H9 (cell line): ENCODE measurements around the gene EFNA3. TPM values are rescaled to one million over a fixed set of nuclear protein-coding genes. Genes with fewer than 3 reads are reported as not detected.

Experiments
- DNase-seq: peaks from one replicate; pipeline ENCODE4 v3.0.0-alpha.2; 2017
- H2AFZ ChIP-seq: one replicate; pipeline ENCODE4 v1.6.1; 2013; ENCODE audit warnings: mild to moderate bottlenecking, low read length, control low read depth, moderate library complexity
- H2AK5ac ChIP-seq: 2 replicates; pipeline ENCODE4 v1.6.1; 2013; ENCODE audit warnings: low read length, control low read depth, mixed read lengths; ENCODE audit not compliant: insufficient read length
- H2BK120ac ChIP-seq: one replicate; pipeline ENCODE4 v1.6.1; 2013; ENCODE audit warnings: low read depth, mild to moderate bottlenecking, low read length, control low read depth, inconsistent platforms; ENCODE audit not compliant: poor library complexity, severe bottlenecking
- H2BK12ac ChIP-seq: 2 replicates; pipeline ENCODE4 v1.6.1; 2013; ENCODE audit warnings: low read length, control low read depth, mixed read lengths, low read depth; ENCODE audit not compliant: insufficient read length
- H2BK15ac ChIP-seq: 2 replicates; pipeline ENCODE4 v1.6.1; 2013; ENCODE audit warnings: low read depth, low read length, control low read depth
- H2BK20ac ChIP-seq: one replicate; pipeline ENCODE4 v1.6.1; 2013; ENCODE audit warnings: low read depth, mild to moderate bottlenecking, low read length, control low read depth, inconsistent platforms; ENCODE audit not compliant: poor library complexity, severe bottlenecking
- H2BK5ac ChIP-seq: 2 replicates; pipeline ENCODE4 v1.6.1; 2013; ENCODE audit warnings: low read length, control low read depth, mixed read lengths; ENCODE audit not compliant: insufficient read length
- H3K14ac ChIP-seq: 2 replicates; pipeline ENCODE4 v1.6.1; 2013; ENCODE audit warnings: low read length, control low read depth; ENCODE audit not compliant: insufficient read depth
- H3K18ac ChIP-seq: 2 replicates; pipeline ENCODE4 v1.6.1; 2013; ENCODE audit warnings: low read depth, mild to moderate bottlenecking, mixed read lengths, low read length, control low read depth; ENCODE audit not compliant: insufficient read length
- H3K23ac ChIP-seq: 2 replicates; pipeline ENCODE4 v1.6.1; 2013; ENCODE audit warnings: low read length, control low read depth, mixed read lengths, low read depth; ENCODE audit not compliant: insufficient read length
- H3K23me2 ChIP-seq: 2 replicates; pipeline ENCODE4 v1.6.1; 2013; ENCODE audit warnings: low read depth, mild to moderate bottlenecking, mixed read lengths, low read length, control low read depth; ENCODE audit not compliant: insufficient read length, poor library complexity, severe bottlenecking
- H3K27ac ChIP-seq: 2 replicates; pipeline ENCODE4 v1.5.1; 2013; ENCODE audit warnings: low read length, control low read depth, mixed read lengths, low read depth; ENCODE audit not compliant: insufficient read length
- H3K27me3 ChIP-seq: 2 replicates; pipeline ENCODE4 v1.6.1; 2013; ENCODE audit warnings: low read length, control low read depth, inconsistent platforms; ENCODE audit not compliant: insufficient read depth
- H3K4ac ChIP-seq: 2 replicates; pipeline ENCODE4 v1.6.1; 2013; ENCODE audit warnings: low read depth, mild to moderate bottlenecking, control low read depth, inconsistent platforms, low read length, moderate library complexity
- H3K4me1 ChIP-seq: 2 replicates; pipeline ENCODE4 v1.6.1; 2013; ENCODE audit warnings: low read length, control low read depth, inconsistent platforms; ENCODE audit not compliant: insufficient read depth
- H3K4me2 ChIP-seq: 2 replicates; pipeline ENCODE4 v1.6.1; 2013; ENCODE audit warnings: low read length, control low read depth, mixed read lengths; ENCODE audit not compliant: insufficient read length, insufficient read depth
- H3K56ac ChIP-seq: 2 replicates; pipeline ENCODE4 v1.6.1; 2013; ENCODE audit warnings: low read depth, mild to moderate bottlenecking, mixed read lengths, low read length, control low read depth; ENCODE audit not compliant: insufficient read length
- H3K79me1 ChIP-seq: 2 replicates; pipeline ENCODE4 v1.6.1; 2013; ENCODE audit warnings: low read depth, mild to moderate bottlenecking, moderate library complexity, low read length, control low read depth, inconsistent platforms; ENCODE audit not compliant: insufficient read depth, poor library complexity, severe bottlenecking
- H3K79me2 ChIP-seq: 2 replicates; pipeline ENCODE4 v1.6.1; 2013; ENCODE audit warnings: low read length, control low read depth, inconsistent platforms; ENCODE audit not compliant: insufficient read depth
- H3K9ac ChIP-seq: 2 replicates; pipeline ENCODE4 v1.6.1; 2013; ENCODE audit warnings: low read length, control low read depth, mixed read lengths; ENCODE audit not compliant: insufficient read length; ENCODE audit errors: extremely low read depth
- H3K9me3 ChIP-seq: one replicate; pipeline ENCODE4 v1.6.1; 2013; ENCODE audit warnings: low read depth, low read length, inconsistent platforms; ENCODE audit not compliant: control insufficient read depth
- H3T11ph ChIP-seq: one replicate; pipeline ENCODE4 v1.6.1; 2013; ENCODE audit warnings: mild to moderate bottlenecking, low read length, control low read depth, inconsistent platforms
- H4K20me1 ChIP-seq: one replicate; pipeline ENCODE4 v1.6.1; 2013; ENCODE audit not compliant: control insufficient read depth, insufficient read length, insufficient read depth
- H4K5ac ChIP-seq: 2 replicates; pipeline ENCODE4 v1.6.1; 2013; ENCODE audit warnings: low read depth, mild to moderate bottlenecking, mixed read lengths, low read length, control low read depth; ENCODE audit not compliant: insufficient read length
- H4K8ac ChIP-seq: replicated peaks from 2 replicates; pipeline ENCODE4 v1.6.1; 2013; ENCODE audit warnings: low read length, control low read depth, mixed read lengths, low read depth; ENCODE audit not compliant: insufficient read length
- H4K91ac ChIP-seq: 2 replicates; pipeline ENCODE4 v1.6.1; 2013; ENCODE audit warnings: low read depth, mild to moderate bottlenecking, moderate library complexity, mixed read lengths, low read length, control low read depth; ENCODE audit not compliant: insufficient read length
- H3K27ac Mint-ChIP-seq, 3 experiments: 2 replicates in 2 of 3; 3 replicates in 1 of 3; pipeline ENCODE4 v1.8.0; 2020 to 2021; ENCODE audit warnings: mixed read lengths in 3 of 3, mild to moderate bottlenecking in 1 of 3, moderate library complexity in 1 of 3
- H3K27me3 Mint-ChIP-seq: 2 replicates; pipeline ENCODE4 v1.8.0; 2021; ENCODE audit warnings: low read depth, mild to moderate bottlenecking, moderate library complexity, mixed read lengths
- H3K36me3 Mint-ChIP-seq, 3 experiments: 2 replicates in 2 of 3; 3 replicates in 1 of 3; pipeline ENCODE4 v1.8.0; 2020 to 2021; ENCODE audit warnings: low read depth in 3 of 3, mixed read lengths in 3 of 3; ENCODE audit not compliant: insufficient read depth in 1 of 3
- H3K4me1 Mint-ChIP-seq, 2 experiments: 2 replicates each; pipeline ENCODE4 v1.8.0; 2020; ENCODE audit warnings: mixed read lengths in 2 of 2
- H3K4me3 Mint-ChIP-seq, 2 experiments: 2 replicates in 1 of 2; 3 replicates in 1 of 2; pipeline ENCODE4 v1.8.0; 2020 to 2021; ENCODE audit warnings: mild to moderate bottlenecking in 2 of 2, mixed read lengths in 2 of 2, moderate library complexity in 1 of 2
- H3K9me3 Mint-ChIP-seq, 2 experiments: 2 replicates in 1 of 2; 3 replicates in 1 of 2; pipeline ENCODE4 v1.8.0; 2020; ENCODE audit warnings: mild to moderate bottlenecking in 2 of 2, mixed read lengths in 2 of 2, moderate library complexity in 1 of 2
- CTCF ChIP-seq: fragments of 200-600 bp; sonication (generic); conservative IDR thresholded peaks from 3 replicates; pipeline ENCODE4 v1.8.0; 2021; ENCODE audit warnings: antibody characterized with exemption, mild to moderate bottlenecking
- WGBS: extraction: QIAGEN DNeasy Blood & Tissue Kit; methylation state at CpG from one replicate; pipeline ENCODE4 v1.1.7; 2013; ENCODE audit warnings: missing lambda C conversion rate, low lambda C conversion rate, mixed read lengths; ENCODE audit not compliant: insufficient read length; ENCODE audit errors: extremely low coverage; 5-methylcytosine and 5-hydroxymethylcytosine counted together
- total RNA-seq: library from RNA; stranded (reverse); gene quantifications from 2 replicates; pipeline ENCODE4 v1.2.1, GENCODE V29; 2021

EFNA3 gene
- total RNA-seq, 1 experiment from 2014 or later, result 3.9 TPM

DNA sequence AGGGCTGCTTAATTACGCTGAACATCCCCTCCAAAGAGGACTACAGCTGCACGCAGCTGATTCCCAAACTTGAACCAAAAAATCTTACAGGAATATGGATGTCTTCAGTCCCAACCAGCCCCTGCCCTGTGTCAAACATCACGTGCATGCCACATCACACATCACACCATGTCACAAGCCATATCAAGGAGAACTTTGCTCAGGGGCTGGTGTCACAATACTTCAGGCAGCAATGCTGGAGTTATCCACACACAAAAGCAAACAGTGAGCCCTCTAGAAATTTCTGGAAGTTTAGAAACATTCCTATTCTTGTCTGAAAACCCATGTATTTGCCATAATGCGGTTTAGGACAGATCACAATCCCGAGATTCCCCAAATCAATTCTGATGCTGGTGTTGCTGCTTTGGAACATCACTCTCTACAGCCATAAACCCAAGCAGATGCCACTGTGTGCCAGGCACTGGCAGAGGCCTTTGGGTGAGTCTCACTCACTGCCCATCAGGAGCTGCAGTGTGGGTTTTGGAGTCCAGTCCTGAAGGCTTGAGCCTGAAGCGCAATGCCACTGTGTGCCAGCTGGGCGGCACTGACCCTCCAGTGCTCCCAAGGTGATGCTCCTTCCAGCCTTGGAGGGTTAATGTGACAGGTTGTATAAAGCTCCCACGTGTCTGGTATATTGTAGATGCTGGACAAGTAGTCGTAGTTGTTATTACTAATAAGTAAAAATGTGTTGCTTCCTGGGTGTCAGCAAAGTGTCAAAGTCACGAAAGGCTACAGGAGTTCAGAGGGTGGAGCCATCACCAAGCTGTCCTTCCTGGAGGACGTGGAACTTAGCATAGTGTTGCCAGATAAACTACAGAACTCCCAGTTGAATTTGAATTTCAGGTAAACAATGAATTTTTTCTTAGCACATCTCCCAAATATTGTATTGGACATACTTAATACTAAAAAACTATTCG lies 28.9 kb downstream of the EFNA3 start:
- no peak overlapping the region for H2AFZ ChIP-seq
- no peak overlapping the region for H3T11ph ChIP-seq
- Mint-ChIP-seq H3K27me3 (peaks cover 46% of the 10 kb centered on the region), H3K4me1 (peaks cover 2 to 4% of the 10 kb centered on the region in 2 experiments; a peak in 1 of 4 replicates), H3K27ac (no peak overlapping the region), H3K36me3 (no peaks in the 10 kb centered on the region), H3K9me3 (no peaks in the 10 kb centered on the region), H3K4me3 (no peak overlapping the region)
- no peaks in the 10 kb centered on the region for H3K27me3 ChIP-seq
- no peak overlapping the region for H2BK120ac ChIP-seq
- no peaks in the 10 kb centered on the region for H3K79me2 ChIP-seq
- no peak overlapping the region for H3K14ac ChIP-seq
- H3K4me1 ChIP-seq, result no peaks in the 10 kb centered on the region
- no peak overlapping the region for H3K4me2 ChIP-seq
- no peak overlapping the region for H2BK15ac ChIP-seq
- H2AK5ac ChIP-seq, result no peak overlapping the region
- H4K91ac ChIP-seq, result no peak overlapping the region
- no peak overlapping the region for H2BK5ac ChIP-seq
- WGBS, result no CpG with 5 or more reads among the region's 12 CpGs
- TF ChIP-seq CTCF, result no peak
- no peak overlapping the region for H4K5ac ChIP-seq
- no peaks in the 10 kb centered on the region for H3K9me3 ChIP-seq
- H4K8ac ChIP-seq, result no peak overlapping the region
- H3K79me1 ChIP-seq, result no peaks in the 10 kb centered on the region
- H4K20me1 ChIP-seq, result no peaks in the 10 kb centered on the region
- H3K56ac ChIP-seq, result no peak overlapping the region
- H3K9ac ChIP-seq, result no peak overlapping the region
- DNase-seq, result no peak
- no peak overlapping the region for H3K18ac ChIP-seq
- no peak overlapping the region for H3K23ac ChIP-seq
- H2BK20ac ChIP-seq, result no peak overlapping the region
- no peak overlapping the region for H3K27ac ChIP-seq
- no peak overlapping the region for H3K4ac ChIP-seq
- no peak overlapping the region for H2BK12ac ChIP-seq
- no peaks in the 10 kb centered on the region for H3K23me2 ChIP-seq
